HG02759 (cell line): Measurements from ENCODE around the gene IQGAP2.
"Not testable (repeated sequence)": the region's sequence is repeated elsewhere in the genome, so short reads cannot be mapped to it uniquely, and the experiment has no call there.

Experiments
- ATAC-seq: cut with Tn5 transposase; IDR thresholded peaks from one replicate; pipeline ENCODE4 v1.9.1; 2021; ENCODE audit warnings: mild to moderate bottlenecking, moderate library complexity; ENCODE audit not compliant: unreplicated experiment

The IQGAP2 gene

GRCh38 chr5:76641514-76642120 is 238.5 kb downstream of the IQGAP2 start:
- ATAC-seq: no peak

DNA sequence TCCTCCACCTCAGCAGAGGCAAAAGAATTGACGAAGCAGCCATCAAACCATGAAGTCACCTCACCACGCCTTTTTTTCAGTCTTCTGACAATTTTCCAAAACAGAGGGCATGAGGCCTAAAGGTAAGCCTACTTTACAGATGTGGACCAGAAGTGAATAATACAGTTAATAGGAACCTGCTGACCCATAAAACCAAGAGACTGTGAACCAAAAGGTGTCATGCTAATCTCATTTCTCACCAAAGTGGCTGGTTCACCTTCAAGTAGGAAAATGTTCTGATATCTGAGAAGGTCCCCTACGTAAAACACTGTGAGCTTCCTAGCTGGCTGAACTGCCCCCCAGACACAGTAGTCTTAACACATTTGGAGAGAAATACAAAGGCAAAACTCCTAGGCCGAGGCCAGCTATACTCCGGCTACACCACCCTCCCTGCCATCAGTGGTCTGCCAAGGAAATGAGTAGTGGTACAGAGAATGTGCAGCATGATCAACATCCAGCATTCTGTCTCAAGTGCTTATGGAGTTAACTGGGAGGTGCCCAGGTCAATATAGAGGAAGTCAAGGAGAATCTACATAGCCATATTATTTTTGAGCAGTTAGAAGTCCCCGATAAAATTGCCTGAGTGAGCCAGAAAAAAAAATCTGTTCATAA is 239.4 kb downstream of the IQGAP2 start:
- ATAC-seq: no peak

DNA sequence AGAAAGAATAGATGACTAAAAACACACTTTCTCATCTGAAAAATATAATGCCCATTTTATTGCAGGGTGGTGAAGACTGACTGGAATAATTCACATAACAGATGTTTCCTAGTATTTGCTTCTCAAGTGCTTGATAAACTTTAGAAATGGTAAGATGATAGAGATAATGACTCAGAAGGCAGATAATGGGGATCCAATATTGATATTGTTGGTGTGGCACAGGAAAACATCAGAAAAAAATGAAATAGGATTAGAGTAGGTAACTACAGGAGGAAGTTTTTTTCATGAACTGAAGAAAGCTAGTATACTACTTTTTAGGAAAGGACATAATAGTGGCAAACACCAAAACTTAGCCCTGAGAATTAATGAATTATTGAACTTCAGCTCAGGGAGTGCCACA is 240.3 kb downstream of the IQGAP2 start:
- ATAC-seq: no peak

DNA sequence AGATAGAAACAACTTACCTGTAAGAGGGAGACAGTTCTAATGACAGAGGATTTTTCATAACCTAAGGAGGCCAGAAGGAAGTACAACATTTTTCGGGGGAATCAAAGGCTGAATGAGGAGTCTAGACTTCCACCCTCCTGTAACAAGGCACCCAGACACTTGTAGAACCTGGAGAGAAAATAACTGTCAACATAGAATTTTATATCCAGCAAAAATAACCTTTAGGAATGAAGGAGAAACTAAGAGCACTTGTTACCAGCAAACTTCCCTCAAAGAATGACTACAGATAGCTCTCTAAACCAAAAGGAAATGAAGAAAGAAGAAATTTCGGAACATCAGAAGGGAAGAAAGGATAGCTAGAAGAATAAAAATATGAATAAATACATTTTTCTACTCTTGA is 246.1 kb downstream of the IQGAP2 start:
- ATAC-seq: no peak

DNA sequence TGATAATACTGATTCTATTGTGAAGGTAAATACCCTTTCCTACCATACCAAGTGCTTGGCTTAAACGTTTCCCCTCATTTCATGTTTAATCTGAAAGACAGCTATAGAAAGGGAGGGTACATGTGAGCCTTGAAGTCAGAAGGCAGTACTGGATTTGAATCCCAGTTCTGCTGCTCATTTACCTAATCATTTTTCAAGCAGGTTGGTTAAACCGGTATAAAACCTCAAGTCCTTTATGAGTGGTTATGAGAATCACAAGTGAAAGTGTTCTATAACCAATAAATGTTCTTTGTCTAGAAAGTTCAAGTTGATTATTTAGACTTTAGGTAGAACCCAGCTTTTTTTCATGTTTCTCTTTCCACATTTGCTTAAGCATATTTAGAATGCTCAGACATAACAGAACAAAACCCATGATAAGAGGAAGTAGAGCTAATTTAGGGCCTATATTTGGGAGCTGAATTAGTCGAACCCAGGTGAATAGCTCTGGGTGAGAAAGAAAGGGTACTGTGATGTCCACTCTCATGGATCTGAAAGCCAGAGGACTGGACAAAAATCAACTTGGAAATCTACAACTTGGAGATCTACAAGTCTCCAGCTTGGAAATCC is 249.8 kb downstream of the IQGAP2 start:
- ATAC-seq: no peak

DNA sequence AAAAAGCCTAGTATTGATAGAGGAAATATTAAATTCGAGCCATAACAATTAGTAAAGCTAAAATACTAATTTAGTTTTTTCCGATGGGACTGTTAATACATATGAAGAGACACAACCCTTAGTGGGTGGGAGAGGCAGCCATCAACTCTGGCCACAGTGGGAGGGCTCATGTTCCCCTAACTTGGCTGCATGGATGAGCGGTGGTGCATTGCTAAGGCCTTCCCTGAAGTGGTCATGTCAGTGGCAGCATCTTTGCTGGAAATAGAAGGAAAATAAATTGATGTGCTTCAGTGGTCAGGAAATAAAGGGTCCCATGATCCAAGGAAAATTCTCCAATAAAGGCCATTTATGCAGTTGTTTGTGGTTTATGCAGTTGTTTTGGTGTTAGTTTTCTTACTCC is 254.0 kb downstream of the IQGAP2 start:
- no peak for ATAC-seq

GRCh38 chr5:76657683-76658311 is 254.7 kb downstream of the IQGAP2 start:
- ATAC-seq: no peak

- no peak for ATAC-seq
Measured at GRCh38 chr5:76660360-76660759, 257.3 kb downstream of the IQGAP2 start.

- ATAC-seq: no peak
Measured at GRCh38 chr5:76662521-76662920, 259.4 kb downstream of the IQGAP2 start.

- ATAC-seq: no peak
Measured at GRCh38 chr5:76663573-76663972, 260.5 kb downstream of the IQGAP2 start.

- ATAC-seq: no peak
Measured at GRCh38 chr5:76664079-76664478, 261.0 kb downstream of the IQGAP2 start.

GRCh38 chr5:76667495-76667894 is 264.4 kb downstream of the IQGAP2 start:
- ATAC-seq: no peak

GRCh38 chr5:76669245-76669644 is 266.2 kb downstream of the IQGAP2 start:
- no peak for ATAC-seq

DNA sequence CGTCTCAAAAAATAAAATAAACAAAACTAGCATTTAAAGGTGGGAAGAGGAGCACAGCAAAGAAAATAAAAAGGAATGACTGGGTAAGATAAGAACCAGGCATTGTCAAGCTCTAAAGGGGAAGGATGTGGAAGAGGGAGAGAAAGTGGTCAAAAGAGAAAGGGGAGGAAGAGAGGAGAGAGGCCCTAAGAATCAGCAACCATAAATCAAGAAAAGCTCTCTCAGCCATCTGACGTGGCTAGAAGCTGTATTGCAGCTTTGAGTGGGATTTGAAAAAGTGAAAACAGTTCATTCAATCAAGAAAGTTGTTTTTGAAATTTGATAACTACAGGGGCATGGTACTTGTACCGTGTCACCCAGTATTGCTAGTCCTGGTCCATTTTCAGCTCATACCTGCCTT is 267.4 kb downstream of the IQGAP2 start:
- no peak for ATAC-seq

- ATAC-seq: no peak
Measured at GRCh38 chr5:76672242-76672641, 269.2 kb downstream of the IQGAP2 start.

DNA sequence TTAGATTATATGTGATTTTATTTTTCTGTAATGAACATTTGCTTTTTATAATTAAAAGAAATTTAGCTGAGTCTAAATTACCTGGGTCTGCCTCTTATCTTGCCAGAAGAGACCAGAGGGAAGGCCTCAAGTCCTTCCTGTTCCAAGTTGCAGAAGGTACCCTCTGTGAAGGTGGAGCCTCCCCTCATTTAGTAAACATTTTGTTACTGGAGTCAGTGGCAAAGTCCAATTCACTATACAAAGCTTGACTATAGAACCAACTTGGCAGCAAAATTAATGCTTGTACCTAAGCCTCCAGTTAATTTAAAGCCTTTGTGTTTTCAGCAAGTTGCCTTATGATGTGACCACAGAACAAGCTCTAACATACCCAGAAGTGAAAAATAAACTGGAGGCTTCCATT is 270.0 kb downstream of the IQGAP2 start:
- ATAC-seq: no peak

DNA sequence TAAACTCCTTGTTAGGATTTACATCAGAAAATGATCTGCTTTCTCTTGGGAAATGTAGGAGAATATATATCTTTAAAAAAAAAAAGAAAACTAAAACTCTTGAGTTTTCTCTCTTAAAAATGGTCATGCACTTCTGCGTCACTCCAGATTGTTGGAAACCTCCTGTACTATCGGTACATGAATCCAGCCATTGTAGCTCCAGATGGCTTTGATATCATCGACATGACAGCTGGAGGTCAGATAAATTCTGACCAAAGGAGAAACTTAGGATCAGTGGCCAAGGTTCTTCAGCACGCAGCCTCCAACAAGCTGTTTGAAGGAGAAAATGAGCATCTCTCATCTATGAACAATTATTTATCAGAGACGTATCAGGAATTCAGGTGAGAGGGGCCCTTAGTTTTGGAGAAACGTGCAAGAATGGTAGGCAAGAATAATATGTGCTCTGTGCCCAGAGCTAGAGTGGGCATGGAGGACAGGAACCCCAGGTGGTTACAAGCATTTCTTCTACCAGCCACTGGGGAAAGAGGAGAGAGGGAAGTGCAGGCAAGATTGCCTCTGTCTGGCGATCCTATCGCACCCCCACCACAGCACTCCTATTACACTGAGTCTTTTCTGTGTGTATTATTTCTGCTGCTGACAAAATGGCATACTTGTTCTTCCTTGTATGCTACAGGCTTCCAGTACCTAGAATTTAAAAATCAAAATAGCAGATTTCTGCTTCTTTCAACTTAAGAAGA is 271.4 kb downstream of the IQGAP2 start:
- no peak for ATAC-seq

DNA sequence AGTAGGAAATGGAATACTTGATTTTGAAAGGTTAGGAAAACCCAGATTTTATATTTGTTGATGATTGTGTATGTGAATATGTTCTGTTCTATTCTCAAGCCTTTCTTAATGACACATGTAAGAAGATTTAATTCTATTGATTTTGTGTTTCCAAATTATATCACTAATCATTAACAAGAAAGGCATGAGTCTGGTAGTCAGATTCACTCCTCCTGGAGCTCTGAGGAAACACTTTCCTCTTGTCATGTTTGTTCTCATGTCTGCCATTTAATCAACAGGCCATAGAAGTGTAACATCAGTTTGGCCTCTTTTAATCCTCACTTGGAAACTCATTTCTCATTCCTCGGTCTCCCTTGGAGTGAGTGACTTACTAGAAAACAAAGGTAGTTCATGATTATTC is 272.3 kb downstream of the IQGAP2 start:
- ATAC-seq: no peak

DNA sequence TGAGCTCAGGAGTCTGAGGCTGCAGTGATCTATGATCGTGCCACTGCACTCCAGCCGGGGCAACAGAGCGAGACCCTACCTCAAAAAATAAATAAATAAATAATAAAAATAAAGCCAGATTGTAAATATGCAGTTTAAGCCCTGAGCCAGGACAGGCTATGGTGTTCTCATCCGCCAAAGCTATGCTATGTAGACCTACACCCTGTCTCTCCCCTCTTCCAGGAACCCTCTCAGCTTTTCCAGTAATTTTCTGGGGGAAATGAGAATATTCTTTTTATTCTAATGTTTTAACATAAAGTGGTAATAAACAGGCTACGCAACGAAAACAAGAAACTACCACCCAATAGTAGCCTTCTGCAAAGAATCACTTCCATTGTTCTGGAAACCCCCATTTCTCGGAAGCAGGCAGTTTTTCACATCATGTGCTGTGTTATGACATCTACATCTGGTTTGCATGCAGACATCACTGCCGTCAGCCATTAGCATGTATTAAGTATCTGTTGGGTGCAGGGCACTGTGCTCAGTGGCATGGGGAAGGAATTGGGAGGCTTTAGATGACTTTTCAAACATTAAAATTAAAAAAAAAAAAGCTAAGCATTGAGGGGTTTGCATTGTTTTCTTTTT is 274.9 kb downstream of the IQGAP2 start:
- ATAC-seq: no peak

DNA sequence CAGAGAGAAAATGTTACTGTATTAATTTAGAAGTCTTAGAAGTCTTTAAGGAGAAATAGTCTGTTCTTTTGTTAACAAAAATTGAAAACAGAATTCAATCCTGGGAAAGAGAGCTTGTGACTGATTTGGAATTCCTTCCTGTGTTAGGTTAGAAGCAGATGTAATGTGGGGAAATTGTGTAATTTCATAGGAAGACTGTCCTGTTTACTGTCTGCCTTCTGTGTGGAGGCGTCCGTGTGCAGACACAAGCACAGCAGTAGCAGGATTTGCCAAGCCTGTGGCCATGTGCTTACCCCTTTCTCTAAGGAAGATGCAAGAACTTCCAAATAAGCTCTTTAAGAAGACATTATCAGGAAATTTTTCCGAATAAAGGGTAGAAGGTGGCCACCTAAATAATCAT is 276.1 kb downstream of the IQGAP2 start:
- no peak for ATAC-seq

DNA sequence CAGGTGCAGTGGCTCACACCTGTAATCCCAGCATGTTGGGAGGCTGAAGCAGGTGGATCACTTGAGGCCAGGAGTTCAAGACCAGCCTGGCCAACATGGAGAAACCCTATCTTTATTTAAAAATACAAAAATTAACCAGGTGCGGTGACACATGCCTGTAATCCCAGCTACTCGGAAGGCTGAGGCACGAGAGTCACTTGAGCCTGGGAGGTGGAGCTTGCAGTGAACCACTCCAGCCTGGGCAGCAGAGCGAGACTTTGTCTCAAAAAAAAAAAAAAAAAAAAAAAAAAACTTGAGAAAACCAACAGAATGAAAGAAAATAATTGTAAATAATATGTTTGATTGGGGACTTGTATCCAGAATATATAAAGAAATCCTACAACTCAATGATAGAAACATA is 277.7 kb downstream of the IQGAP2 start:
- ATAC-seq: not testable (repeated sequence)
